ENCODE results near the gene ARPC5. TPM values are rescaled to one million over a fixed set of nuclear protein-coding genes. Genes with fewer than 3 reads are reported as not detected.

ARPC5 gene
- total and polyA plus RNA-seq, 7 experiments from 2014 or later, result 49.9 to 525 (median 105) TPM

DNA sequence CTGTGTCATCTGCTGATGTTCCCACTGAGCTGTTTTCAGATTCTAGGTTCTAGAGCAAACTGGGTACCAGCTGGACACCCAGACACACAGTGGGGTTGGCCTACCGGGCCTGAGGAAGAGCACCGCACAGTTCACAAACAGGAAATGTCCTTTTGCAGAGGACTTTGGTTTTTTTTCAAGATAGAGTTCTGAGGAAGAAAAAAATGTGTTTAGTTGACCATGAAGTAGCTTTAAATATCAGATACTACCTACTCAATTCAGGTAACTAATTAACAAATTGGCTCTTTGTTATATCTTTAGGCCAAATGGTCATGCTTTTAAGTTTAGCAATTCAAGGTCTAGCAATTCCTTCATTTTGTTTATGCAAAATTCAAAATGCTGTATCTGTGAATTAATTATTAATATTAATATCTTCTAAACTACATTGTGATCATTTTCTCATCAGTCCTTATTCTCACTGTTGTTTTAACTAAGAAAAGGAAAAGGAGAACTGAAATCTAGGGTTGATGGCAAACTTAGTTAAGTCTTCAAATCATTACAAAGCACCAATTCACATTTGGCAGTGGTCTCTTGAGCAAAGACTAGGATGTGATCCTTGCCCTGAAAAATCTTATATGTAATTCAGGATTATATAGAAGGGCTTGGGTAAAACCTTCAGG is 28.1 kb downstream of the ARPC5 start:
- Histone ChIP-seq H3K27ac (ENCODE audit: low read depth, low read length) (no peak overlapping the region), H3K4me1 (ENCODE audit: control insufficient read depth in 2 of 2, insufficient read depth in 2 of 2, low read length in 2 of 2) (no peaks in the 10 kb centered on the region), H3K4me3 (ENCODE audit: low read length) (no peak overlapping the region), H3K36me3 (ENCODE audit: control insufficient read depth in 2 of 3, insufficient read depth in 3 of 3, low read length in 3 of 3) (no peaks in the 10 kb centered on the region), H3K9me3 (ENCODE audit: control insufficient read depth in 2 of 3, low read length in 3 of 3) (no peaks in the 10 kb centered on the region), H3K27me3 (ENCODE audit: control insufficient read depth in 2 of 2, insufficient read depth in 2 of 2, low read length in 2 of 2) (no peaks in the 10 kb centered on the region)
- ChIA-PET CTCF (interaction anchor here (0.6 kb wide), 1 partner anchor 75 kb away, joined by 3 read pairs; no protein-coding TSS in a partner anchor), POLR2A (no interaction called here)
- peaks cover 0 to 9% (median 4%) of the 10 kb centered on the region in 5 donors for H3K36me3 Mint-ChIP-seq
- H3K27ac Mint-ChIP-seq, result peak overlapping the region in 3 of 9 donors; percentile 11 to 60 (median 24)
- intact Hi-C loops (cut with micrococcal nuclease), result no loop called here
- ATAC-seq, result no peak
- H3K9me3 Mint-ChIP-seq, result peaks cover 0 to 2% (median 0%) of the 10 kb centered on the region in 11 donors
- no peak for DNase-seq
- peaks cover 0 to 11% (median 0%) of the 10 kb centered on the region in 7 donors for H3K4me1 Mint-ChIP-seq
- no peak overlapping the region for H3K4me3 Mint-ChIP-seq
- H3K27me3 Mint-ChIP-seq, result peaks cover 0 to 14% (median 9%) of the 10 kb centered on the region in 5 donors

DNA sequence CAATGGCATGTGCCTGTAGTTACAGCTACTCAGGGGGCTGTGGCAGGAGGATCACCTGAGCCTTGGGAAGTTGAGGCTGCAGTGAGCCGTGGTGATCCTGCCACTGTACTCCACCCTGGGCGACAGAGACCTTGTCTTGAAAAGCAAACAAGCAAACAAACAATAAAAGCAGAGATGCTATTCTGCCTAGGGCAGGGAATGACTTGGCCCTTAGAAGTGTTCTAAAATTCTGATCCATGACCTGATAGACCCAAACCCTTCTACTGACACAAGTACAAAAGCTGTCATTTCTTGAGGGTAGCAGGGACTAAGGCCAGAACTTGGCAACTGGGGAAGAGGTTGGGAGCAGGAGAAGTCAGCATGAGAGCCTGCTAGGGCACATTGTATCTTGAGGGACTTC is 29.7 kb downstream of the ARPC5 start:
- H3K36me3 Mint-ChIP-seq, result no peaks in the 10 kb centered on the region
- H3K27me3 ChIP-seq (ENCODE audit: control insufficient read depth in 2 of 2, insufficient read depth in 2 of 2, low read length in 2 of 2), result no peaks in the 10 kb centered on the region
- intact Hi-C loops (cut with micrococcal nuclease), result no loop called here
- H3K27me3 Mint-ChIP-seq, result peaks cover 0 to 10% (median 6%) of the 10 kb centered on the region in 5 donors
- peaks cover 0 to 11% (median 0%) of the 10 kb centered on the region in 7 donors for H3K4me1 Mint-ChIP-seq
- no peak overlapping the region for H3K27ac Mint-ChIP-seq
- no peaks in the 10 kb centered on the region for H3K9me3 ChIP-seq (ENCODE audit: control insufficient read depth in 2 of 3, low read length in 3 of 3)
- ATAC-seq, result no peak
- no peaks in the 10 kb centered on the region for H3K36me3 ChIP-seq (ENCODE audit: control insufficient read depth in 2 of 3, insufficient read depth in 3 of 3, low read length in 3 of 3)
- no peak overlapping the region for H3K4me3 ChIP-seq (ENCODE audit: low read length)
- H3K9me3 Mint-ChIP-seq, result no peaks in the 10 kb centered on the region
- POLR2A ChIA-PET, result no interaction called here
- CTCF ChIA-PET, result no interaction called here
- no peaks in the 10 kb centered on the region for H3K4me1 ChIP-seq (ENCODE audit: control insufficient read depth in 2 of 2, insufficient read depth in 2 of 2, low read length in 2 of 2)
- DNase-seq, result no peak
- H3K27ac ChIP-seq (ENCODE audit: low read depth, low read length), result no peak overlapping the region
- H3K4me3 Mint-ChIP-seq, result no peak overlapping the region

DNA sequence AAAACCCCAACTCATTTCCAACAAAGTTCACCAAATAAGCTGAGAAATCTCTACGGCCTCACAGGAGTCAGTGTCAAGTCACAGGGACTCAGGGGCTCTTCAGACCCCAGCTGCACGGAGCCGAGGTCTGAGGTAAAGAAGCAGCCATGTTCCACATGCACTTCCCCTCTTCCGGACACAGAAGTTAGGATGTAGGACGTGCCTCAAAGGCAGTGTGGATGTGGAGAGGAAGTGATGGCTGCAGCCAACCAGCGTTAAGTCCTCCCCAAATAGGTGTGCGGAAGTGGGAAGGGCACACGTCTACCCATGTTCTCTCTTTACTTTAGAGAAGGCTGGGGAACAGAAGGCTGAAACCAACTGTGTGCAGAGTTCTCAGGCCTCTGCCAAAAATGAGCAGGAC is 30.8 kb downstream of the ARPC5 start:
- Histone ChIP-seq H3K4me3 (ENCODE audit: low read length) (no peak overlapping the region), H3K36me3 (ENCODE audit: control insufficient read depth in 2 of 3, insufficient read depth in 3 of 3, low read length in 3 of 3) (no peaks in the 10 kb centered on the region), H3K27ac (ENCODE audit: low read depth, low read length) (no peak overlapping the region), H3K27me3 (ENCODE audit: control insufficient read depth in 2 of 2, insufficient read depth in 2 of 2, low read length in 2 of 2) (no peaks in the 10 kb centered on the region), H3K9me3 (ENCODE audit: control insufficient read depth in 2 of 3, low read length in 3 of 3) (no peaks in the 10 kb centered on the region), H3K4me1 (ENCODE audit: control insufficient read depth in 2 of 2, insufficient read depth in 2 of 2, low read length in 2 of 2) (no peaks in the 10 kb centered on the region)
- Mint-ChIP-seq H3K4me1 (peaks cover 0 to 11% (median 0%) of the 10 kb centered on the region in 7 donors), H3K4me3 (no peak overlapping the region), H3K27me3 (peaks cover 0 to 10% (median 6%) of the 10 kb centered on the region in 5 donors), H3K27ac (no peak overlapping the region), H3K36me3 (peaks cover 0 to 3% (median 0%) of the 10 kb centered on the region in 5 donors), H3K9me3 (no peaks in the 10 kb centered on the region)
- ATAC-seq (peak; percentile 47), DNase-seq (no peak)
- CTCF ChIA-PET, result no interaction called here
- POLR2A ChIA-PET, result no interaction called here
- intact Hi-C loops (cut with micrococcal nuclease), result no loop called here

DNA sequence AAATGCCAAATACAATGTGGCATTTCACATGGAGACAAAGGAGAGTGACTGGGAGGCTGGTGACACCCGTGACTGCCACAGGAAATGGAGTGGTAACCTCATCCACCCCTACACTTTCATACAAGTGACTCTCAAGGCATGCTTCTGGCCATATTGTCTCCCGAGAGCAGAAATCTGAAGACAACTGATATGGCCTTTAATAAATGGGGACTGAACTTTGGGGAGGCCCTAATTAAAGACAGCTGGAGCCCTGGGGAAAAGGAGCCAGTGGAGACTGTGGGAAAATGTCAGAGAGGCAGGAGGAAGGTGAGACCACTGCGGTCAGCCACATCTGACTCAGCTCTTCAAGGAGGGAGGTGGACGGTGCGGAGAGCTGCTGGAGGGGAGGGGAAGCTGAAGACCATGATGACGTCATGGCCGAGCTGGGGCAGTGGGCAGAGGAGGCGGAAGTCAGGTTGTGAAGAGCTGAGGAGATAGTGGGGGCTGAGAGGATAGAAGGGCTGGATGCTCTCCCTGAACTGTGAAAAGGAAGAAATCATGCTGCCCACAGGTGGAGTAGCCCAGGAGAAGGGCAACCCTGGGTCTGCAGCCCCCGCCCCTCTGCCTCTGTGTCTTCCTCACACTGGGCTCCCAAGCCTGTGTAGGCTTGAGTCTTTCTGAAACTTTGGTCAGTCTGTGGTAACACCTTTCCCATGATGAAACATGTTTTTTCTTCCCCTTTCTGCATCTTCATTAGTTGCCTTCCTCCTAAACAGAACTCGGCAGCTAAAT is 31.4 kb downstream of the ARPC5 start:
- no peaks in the 10 kb centered on the region for H3K36me3 ChIP-seq (ENCODE audit: control insufficient read depth in 2 of 3, insufficient read depth in 3 of 3, low read length in 3 of 3)
- H3K4me3 ChIP-seq (ENCODE audit: low read length), result no peak overlapping the region
- DNase-seq (no peak), ATAC-seq (peak; percentile 81)
- CTCF ChIA-PET, result no interaction called here
- no peaks in the 10 kb centered on the region for H3K9me3 ChIP-seq (ENCODE audit: control insufficient read depth in 2 of 3, low read length in 3 of 3)
- no peaks in the 10 kb centered on the region for H3K27me3 ChIP-seq (ENCODE audit: control insufficient read depth in 2 of 2, insufficient read depth in 2 of 2, low read length in 2 of 2)
- POLR2A ChIA-PET, result no interaction called here
- Mint-ChIP-seq H3K27me3 (peaks cover 0 to 10% (median 6%) of the 10 kb centered on the region in 5 donors), H3K36me3 (peaks cover 0 to 3% (median 0%) of the 10 kb centered on the region in 5 donors), H3K4me3 (no peak overlapping the region), H3K4me1 (peaks cover 0 to 11% (median 0%) of the 10 kb centered on the region in 7 donors), H3K27ac (peak overlapping the region in 1 of 9 donors; percentile 24), H3K9me3 (no peaks in the 10 kb centered on the region)
- H3K4me1 ChIP-seq (ENCODE audit: control insufficient read depth in 2 of 2, insufficient read depth in 2 of 2, low read length in 2 of 2), result no peaks in the 10 kb centered on the region
- no peak overlapping the region for H3K27ac ChIP-seq (ENCODE audit: low read depth, low read length)
- intact Hi-C loops (cut with micrococcal nuclease), result no loop called here

DNA sequence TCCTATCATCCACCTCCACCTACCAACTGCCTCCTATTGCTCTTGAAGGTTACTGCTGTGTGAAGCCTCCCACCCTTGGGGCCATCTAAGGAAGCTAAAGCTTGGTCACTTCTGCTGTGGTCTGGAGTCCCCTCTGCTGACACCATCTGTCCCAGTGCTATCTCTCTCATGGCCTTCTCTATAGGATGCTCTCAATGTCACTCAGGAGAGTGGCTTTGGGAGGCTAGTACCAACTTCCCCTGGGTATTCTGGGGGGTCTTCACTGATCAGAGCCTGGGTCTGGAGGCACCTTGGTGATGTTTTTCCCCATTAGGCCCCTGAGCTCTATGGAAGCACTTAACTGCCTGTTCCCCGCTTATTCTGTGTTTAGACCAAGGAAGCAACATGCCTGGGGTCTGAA is 33.1 kb downstream of the ARPC5 start:
- H3K9me3 ChIP-seq (ENCODE audit: control insufficient read depth in 2 of 3, low read length in 3 of 3), result no peaks in the 10 kb centered on the region
- DNase-seq (no peak), ATAC-seq (no peak)
- H3K27me3 Mint-ChIP-seq, result peaks cover 0 to 10% (median 6%) of the 10 kb centered on the region in 5 donors
- ChIA-PET CTCF (no interaction called here), POLR2A (no interaction called here)
- no peak overlapping the region for H3K27ac ChIP-seq (ENCODE audit: low read depth, low read length)
- H3K4me1 Mint-ChIP-seq, result peaks cover 0 to 16% (median 6%) of the 10 kb centered on the region in 7 donors
- H3K27ac Mint-ChIP-seq, result no peak overlapping the region
- H3K27me3 ChIP-seq (ENCODE audit: control insufficient read depth in 2 of 2, insufficient read depth in 2 of 2, low read length in 2 of 2), result no peaks in the 10 kb centered on the region
- H3K4me3 Mint-ChIP-seq, result no peak overlapping the region
- H3K36me3 ChIP-seq (ENCODE audit: control insufficient read depth in 2 of 3, insufficient read depth in 3 of 3, low read length in 3 of 3), result no peaks in the 10 kb centered on the region
- no peaks in the 10 kb centered on the region for H3K4me1 ChIP-seq (ENCODE audit: control insufficient read depth in 2 of 2, insufficient read depth in 2 of 2, low read length in 2 of 2)
- no peak overlapping the region for H3K4me3 ChIP-seq (ENCODE audit: low read length)
- intact Hi-C loops (cut with micrococcal nuclease), result no loop called here
- H3K9me3 Mint-ChIP-seq, result no peaks in the 10 kb centered on the region
- peaks cover 0 to 3% (median 0%) of the 10 kb centered on the region in 5 donors for H3K36me3 Mint-ChIP-seq

DNA sequence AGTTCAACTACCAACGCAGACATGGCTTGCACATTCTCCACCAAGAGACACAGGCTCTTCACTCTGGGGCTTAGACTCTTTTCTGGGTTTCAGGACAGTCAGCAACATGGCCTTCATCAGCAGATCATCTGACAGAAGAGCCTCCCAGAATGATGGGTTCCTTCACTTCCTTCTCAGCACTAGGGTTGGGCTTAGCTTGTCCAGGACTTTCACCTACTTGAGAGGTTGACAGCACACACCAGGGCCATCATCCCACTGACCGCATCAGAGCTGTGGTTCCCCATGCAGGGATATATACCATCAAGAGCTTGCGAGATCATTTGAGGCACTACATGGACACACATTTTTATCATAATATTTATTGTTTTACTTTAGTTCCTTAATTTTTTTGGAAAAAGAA is 34.9 kb downstream of the ARPC5 start:
- Mint-ChIP-seq H3K27me3 (peaks cover 0 to 12% (median 6%) of the 10 kb centered on the region in 5 donors), H3K36me3 (peaks cover 0 to 3% (median 0%) of the 10 kb centered on the region in 5 donors), H3K9me3 (no peaks in the 10 kb centered on the region), H3K4me3 (no peak overlapping the region), H3K4me1 (peaks cover 0 to 22% (median 6%) of the 10 kb centered on the region in 7 donors), H3K27ac (no peak overlapping the region)
- DNase-seq (no peak), ATAC-seq (no peak)
- no peaks in the 10 kb centered on the region for H3K9me3 ChIP-seq (ENCODE audit: control insufficient read depth in 2 of 3, low read length in 3 of 3)
- ChIA-PET CTCF (no interaction called here), POLR2A (no interaction called here)
- intact Hi-C loops (cut with micrococcal nuclease), result no loop called here
- H3K27ac ChIP-seq (ENCODE audit: low read depth, low read length), result no peak overlapping the region
- no peaks in the 10 kb centered on the region for H3K27me3 ChIP-seq (ENCODE audit: control insufficient read depth in 2 of 2, insufficient read depth in 2 of 2, low read length in 2 of 2)
- H3K4me1 ChIP-seq (ENCODE audit: control insufficient read depth in 2 of 2, insufficient read depth in 2 of 2, low read length in 2 of 2), result no peaks in the 10 kb centered on the region
- H3K4me3 ChIP-seq (ENCODE audit: low read length), result no peak overlapping the region
- no peaks in the 10 kb centered on the region for H3K36me3 ChIP-seq (ENCODE audit: control insufficient read depth in 2 of 3, insufficient read depth in 3 of 3, low read length in 3 of 3)
